Bronchial smooth muscle cell (primary cell): ENCODE measurements around the gene MRPL4. TPM values are rescaled to one million over a fixed set of nuclear protein-coding genes. Genes with fewer than 3 reads are reported as not detected.

Experiments
- total RNA-seq: library from RNA; depleted of rRNA; stranded (reverse); fragments of >200 nt; gene quantifications from 2 replicates; pipeline ENCODE4 v1.2.1, GENCODE V29; 2014

Gene MRPL4
- 12.0 and 14.7 TPM in 2 replicates for total RNA-seq

DNA sequence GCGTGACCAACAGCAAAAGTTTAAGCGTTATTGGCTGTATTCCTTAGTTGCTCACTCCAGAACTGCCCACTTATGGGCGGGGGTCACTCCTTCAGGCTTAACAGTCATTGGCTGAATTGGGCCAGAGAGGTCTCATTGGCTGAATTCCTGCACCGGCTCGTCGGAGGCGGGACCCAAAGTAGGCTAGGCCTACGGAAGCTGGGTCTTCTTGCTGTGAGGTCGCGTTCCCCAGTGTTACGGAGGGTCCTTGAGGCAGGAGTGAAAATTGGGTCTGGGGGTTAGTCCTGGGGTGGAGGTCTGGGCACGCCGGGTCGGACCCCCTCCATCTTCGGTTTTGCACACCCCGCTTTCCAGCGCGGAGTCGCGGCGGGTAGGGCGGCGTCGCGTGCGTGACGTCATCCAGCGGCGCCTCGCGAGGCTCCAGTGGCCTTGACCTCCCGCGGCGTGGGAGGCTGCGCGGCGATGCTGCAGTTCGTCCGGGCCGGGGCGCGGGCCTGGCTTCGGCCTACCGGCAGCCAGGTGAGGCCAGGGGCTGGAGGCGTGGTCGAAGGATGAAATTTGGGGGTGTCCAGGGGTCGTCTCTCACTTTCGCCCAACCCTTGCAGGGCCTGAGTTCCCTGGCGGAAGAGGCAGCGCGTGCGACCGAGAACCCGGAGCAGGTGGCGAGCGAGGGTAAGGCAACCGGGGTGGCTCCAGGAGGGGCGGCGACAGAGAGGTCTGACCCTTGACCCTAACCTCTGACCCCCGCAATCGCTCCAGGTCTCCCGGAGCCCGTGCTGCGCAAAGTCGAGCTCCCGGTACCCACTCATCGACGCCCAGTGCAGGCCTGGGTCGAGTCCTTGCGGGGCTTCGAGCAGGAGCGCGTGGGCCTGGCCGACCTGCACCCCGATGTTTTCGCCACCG is at the start of gene MRPL4:
TSS of gene MRPL4 (plus strand) at position 423 of the 903 bp plus-strand sequence. CDS start at position 463, 40 bp downstream.

DNA sequence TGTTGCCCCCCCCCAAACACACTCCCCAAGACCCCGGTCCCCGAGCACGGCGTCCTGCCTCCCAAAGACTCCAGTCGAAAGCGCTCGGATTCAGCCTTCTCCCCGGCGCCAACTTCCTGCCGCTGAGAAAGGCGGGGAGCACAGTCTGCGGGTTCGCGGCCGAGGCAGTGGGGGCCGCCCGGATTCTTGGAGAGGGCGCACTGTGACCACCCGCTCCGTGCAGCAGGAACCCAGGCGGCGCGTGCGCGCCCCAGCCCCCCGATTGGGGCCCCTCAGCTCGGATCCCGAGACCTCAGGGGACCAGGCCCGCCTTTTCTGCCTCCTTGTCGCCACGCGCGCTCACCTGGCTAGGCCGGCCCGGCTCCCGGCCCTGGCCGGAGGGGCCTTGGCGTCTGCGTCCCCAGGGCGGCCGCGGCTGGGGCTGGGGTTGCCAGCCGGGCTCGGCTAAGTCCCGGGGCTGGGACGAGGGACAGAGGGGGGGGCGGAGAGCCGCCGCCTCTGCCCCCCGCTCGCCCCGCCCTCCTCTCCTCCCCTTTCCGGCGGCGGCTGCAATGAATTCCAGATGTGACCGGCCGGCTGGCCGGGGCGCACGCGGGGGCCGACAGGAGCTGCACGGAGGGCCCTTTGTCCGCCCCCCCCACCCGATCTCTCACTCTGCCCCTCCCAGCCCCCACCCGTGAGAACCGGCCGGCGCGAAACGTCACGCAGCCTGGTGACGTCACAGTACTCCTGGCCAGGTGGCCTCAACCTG is 21.0 kb upstream of the MRPL4 start, which contains the start of gene S1PR2:
TSS of gene S1PR2 (minus strand) at position 471 of the 751 bp plus-strand sequence. CDS start 6,426 bp downstream, outside the sequence.

DNA sequence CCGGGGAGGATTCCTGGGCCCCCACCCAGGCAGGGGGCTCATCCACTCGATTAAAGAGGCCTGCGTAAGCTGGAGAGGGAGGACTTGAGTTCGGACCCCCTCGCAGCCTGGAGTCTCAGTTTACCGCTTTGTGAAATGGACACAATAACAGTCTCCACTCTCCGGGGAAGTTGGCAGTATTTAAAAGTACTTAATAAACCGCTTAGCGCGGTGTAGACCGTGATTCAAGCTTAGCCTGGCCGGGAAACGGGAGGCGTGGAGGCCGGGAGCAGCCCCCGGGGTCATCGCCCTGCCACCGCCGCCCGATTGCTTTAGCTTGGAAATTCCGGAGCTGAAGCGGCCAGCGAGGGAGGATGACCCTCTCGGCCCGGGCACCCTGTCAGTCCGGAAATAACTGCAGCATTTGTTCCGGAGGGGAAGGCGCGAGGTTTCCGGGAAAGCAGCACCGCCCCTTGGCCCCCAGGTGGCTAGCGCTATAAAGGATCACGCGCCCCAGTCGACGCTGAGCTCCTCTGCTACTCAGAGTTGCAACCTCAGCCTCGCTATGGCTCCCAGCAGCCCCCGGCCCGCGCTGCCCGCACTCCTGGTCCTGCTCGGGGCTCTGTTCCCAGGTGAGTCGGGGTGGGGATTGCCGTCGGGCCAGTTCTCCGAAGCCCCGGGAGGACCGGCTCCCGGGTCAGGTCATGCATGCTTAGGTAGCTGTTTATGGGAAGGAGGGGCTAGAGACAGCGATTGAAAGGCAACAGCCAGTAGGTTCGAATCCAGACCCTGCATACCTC is 18.8 kb downstream of the MRPL4 start, which contains the start of gene ICAM1:
TSS of gene ICAM1 (plus strand) at position 505 of the 779 bp plus-strand sequence. CDS start at position 545, 40 bp downstream.

DNA sequence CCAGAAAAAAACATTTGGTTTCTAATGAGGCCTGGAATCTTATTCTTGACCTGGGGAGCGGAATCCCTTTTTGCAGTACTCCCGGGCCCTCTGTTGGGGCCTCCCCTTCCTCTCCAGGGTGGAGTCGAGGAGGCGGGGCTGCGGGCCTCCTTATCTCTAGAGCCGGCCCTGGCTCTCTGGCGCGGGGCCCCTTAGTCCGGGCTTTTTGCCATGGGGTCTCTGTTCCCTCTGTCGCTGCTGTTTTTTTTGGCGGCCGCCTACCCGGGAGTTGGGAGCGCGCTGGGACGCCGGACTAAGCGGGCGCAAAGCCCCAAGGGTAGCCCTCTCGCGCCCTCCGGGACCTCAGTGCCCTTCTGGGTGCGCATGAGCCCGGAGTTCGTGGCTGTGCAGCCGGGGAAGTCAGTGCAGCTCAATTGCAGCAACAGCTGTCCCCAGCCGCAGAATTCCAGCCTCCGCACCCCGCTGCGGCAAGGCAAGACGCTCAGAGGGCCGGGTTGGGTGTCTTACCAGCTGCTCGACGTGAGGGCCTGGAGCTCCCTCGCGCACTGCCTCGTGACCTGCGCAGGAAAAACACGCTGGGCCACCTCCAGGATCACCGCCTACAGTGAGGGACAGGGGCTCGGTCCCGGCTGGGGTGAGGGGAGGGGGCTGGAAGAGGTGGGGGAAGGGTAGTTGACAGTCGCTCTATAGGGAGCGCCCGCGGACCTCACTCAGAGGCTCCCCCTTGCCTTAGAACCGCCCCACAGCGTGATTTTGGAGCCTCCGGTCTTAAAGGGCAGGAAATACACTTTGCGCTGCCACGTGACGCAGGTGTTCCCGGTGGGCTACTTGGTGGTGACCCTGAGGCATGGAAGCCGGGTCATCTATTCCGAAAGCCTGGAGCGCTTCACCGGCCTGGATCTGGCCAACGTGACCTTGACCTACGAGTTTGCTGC is 35.1 kb downstream of the MRPL4 start, which contains the start of gene ICAM4:
TSS of gene ICAM4 (plus strand) at position 153 of the 935 bp plus-strand sequence. CDS start at position 211, 58 bp downstream.

DNA sequence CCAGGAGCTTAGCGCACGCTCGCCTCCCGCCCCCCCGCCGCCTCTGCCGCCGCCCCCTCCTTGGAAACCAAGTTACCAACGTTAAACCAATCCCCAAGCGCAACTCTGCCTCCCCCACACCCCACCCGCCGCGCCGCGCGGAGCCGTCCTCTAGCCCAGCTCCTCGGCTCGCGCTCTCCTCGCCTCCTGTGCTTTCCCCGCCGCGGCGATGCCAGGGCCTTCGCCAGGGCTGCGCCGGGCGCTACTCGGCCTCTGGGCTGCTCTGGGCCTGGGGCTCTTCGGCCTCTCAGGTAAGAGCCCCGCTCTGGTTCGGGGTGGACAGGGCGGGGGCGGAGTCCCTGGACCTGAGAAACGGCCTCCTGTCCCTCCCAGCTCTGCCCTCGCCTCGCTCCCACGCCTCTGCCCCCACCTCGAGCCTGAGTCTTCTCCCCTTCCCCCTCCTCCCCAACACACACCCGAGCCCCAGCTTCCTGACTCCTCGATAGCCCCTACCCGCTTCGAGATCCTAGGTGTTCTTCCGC is 37.9 kb downstream of the MRPL4 start, which contains the start of gene ICAM5:
TSS of gene ICAM5 (plus strand) at position 117 of the 521 bp plus-strand sequence. CDS start at position 209, 92 bp downstream.

DNA sequence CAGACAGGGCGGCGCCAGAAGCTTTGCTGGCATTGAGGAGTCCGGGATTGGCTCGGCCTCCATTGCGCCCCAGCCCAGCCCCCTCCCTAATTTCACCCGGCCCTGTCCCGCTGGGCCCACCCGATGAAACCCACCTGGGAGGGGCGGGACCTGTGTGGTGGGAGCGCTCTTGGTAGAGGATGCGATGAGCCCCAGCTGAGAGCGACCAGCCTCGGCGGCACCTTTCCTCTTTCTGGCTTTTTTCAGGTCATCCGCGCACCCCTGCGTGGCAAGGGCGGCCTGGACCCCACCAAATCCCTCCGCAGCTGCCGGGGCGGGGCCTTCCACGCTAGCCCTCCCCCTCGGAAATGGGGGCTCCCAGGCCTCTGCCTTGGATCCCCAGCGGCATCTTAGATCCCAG is 57.4 kb downstream of the MRPL4 start, which contains the start of gene ZGLP1:
TSS of gene ZGLP1 (minus strand) at position 393 of the 400 bp plus-strand sequence.

Other genes with a start within 250 kb of the MRPL4 start
- gene COL5A3, start 241.7 kb upstream of the MRPL4 start, total RNA-seq, result 1.6 and 1.7 TPM in 2 replicates
- not detected in 2 replicates for gene RDH8, start 238.7 kb upstream of the MRPL4 start, total RNA-seq
- gene SHFL, start 165.9 kb upstream of the MRPL4 start, total RNA-seq, result 23.0 and 26.8 TPM in 2 replicates
- gene ANGPTL6, start 149.5 kb upstream of the MRPL4 start, total RNA-seq, result 0.09 and 0.16 TPM in 2 replicates
- 21.9 and 22.2 TPM in 2 replicates for gene PPAN, start 145.9 kb upstream of the MRPL4 start, total RNA-seq
- 1.9 and 3.0 TPM in 2 replicates for gene P2RY11, start 140.5 kb upstream of the MRPL4 start, total RNA-seq
- 329 and 373 TPM in 2 replicates for gene EIF3G, start 132.3 kb upstream of the MRPL4 start, total RNA-seq
- 28.7 and 29.5 TPM in 2 replicates for gene DNMT1, start 57.3 kb upstream of the MRPL4 start, total RNA-seq
- 24.4 and 56.8 TPM in 2 replicates for gene S1PR2, start 20.9 kb upstream of the MRPL4 start, total RNA-seq
- gene ICAM1, start 18.9 kb downstream of the MRPL4 start, total RNA-seq, result 3.8 and 5.9 TPM in 2 replicates
- gene ICAM4, start 34.7 kb downstream of the MRPL4 start, total RNA-seq, result 2.7 and 5.7 TPM in 2 replicates
- 0.69 and 1.4 TPM in 2 replicates for gene ICAM5, start 37.7 kb downstream of the MRPL4 start, total RNA-seq
- gene ZGLP1, start 57.6 kb downstream of the MRPL4 start, total RNA-seq, result 0.16 and 0.17 TPM in 2 replicates
- 14.2 and 20.3 TPM in 2 replicates for gene FDX2, start 63.8 kb downstream of the MRPL4 start, total RNA-seq
- 4.1 and 5.2 TPM in 2 replicates for gene RAVER1, start 81.3 kb downstream of the MRPL4 start, total RNA-seq
- gene ICAM3, start 87.4 kb downstream of the MRPL4 start, total RNA-seq, result 9.8 and 12.0 TPM in 2 replicates
- 54.4 and 69.6 TPM in 2 replicates for gene TYK2, start 128.4 kb downstream of the MRPL4 start, total RNA-seq
- 209 and 212 TPM in 2 replicates for gene CDC37, start 151.3 kb downstream of the MRPL4 start, total RNA-seq
- 2.4 and 5.3 TPM in 2 replicates for gene PDE4A, start 168.3 kb downstream of the MRPL4 start, total RNA-seq